ENCODE results near the gene ZPBP2.

ZPBP2 gene

DNA sequence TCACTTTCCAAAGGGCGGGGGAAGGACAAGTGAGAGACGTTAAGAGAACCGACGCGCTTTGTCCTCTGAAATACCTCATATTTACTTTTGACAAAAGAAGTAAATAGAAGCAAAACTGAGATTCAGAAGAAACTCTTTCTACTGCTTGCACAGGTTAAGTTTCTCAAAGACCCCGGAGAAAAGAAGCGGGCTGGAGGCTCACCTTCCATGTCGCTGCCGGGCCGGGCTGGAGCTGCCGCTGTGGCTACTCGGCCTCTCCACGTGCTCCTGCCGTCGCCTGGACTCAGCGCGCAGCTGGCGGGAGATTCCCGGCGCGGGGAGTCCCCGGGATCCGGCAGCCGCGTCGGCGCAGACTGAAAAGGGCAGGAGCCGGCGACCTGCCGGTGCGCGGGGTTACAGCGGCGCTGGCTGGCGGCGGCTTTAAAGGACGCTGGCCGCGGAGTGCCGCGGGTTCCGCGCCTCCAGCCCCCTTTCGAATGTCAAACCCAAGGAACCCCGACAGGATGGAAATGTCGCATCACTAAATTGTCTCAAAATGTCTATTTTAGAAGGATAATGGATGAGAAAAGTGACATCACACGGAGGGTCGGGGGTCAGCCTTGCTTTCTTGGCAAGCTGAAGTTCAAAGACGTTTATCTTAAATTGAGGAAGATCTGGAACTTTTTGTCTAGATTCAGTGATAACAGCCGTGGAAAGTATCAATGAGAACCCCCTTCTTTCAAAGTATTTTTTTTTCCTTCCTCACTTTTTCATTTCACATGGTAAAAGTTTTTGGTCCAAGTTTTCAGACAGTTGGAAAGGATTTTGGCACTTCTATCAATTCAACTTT is 3.9 kb upstream of the ZPBP2 start, which contains the start of gene IKZF3 (continued):
- TF ChIP-seq ZNF768 (tag by site-specific recombination; IDR thresholded peaks at IDR 0.05) (no peak), SP7 (tag by site-specific recombination; IDR thresholded peaks at IDR 0.05) (peak; percentile 42; the same call in 1 of the 2 replicates), TCF7L2 (IDR thresholded peaks at IDR 0.05; ENCODE audit: borderline replicate concordance, low read depth, low read length) (no peak; the same call in 1 of the 2 replicates), ZNF571 (tag by site-specific recombination; IDR thresholded peaks at IDR 0.05) (no peak), ZNF24 (tag by site-specific recombination; IDR thresholded peaks at IDR 0.05) (no peak), ZNF426 (tag by site-specific recombination; IDR thresholded peaks at IDR 0.05) (no peak), ZNF366 (tag by site-specific recombination; conservative IDR thresholded peaks at IDR 0.05) (no peak), ZNF792 (tag by site-specific recombination; IDR thresholded peaks at IDR 0.05) (no peak), TRIM28 (IDR thresholded peaks at IDR 0.05; ENCODE audit: borderline replicate concordance, low read length) (no peak)
- TF ChIP-seq, protein P1, sequence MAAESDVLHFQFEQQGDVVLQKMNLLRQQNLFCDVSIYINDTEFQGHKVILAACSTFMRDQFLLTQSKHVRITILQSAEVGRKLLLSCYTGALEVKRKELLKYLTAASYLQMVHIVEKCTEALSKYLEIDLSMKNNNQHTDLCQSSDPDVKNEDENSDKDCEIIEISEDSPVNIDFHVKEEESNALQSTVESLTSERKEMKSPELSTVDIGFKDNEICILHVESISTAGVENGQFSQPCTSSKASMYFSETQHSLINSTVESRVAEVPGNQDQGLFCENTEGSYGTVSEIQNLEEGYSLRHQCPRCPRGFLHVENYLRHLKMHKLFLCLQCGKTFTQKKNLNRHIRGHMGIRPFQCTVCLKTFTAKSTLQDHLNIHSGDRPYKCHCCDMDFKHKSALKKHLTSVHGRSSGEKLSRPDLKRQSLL (tag by site-specific recombination; IDR thresholded peaks at IDR 0.05): no peak
- TF ChIP-seq, protein P2, sequence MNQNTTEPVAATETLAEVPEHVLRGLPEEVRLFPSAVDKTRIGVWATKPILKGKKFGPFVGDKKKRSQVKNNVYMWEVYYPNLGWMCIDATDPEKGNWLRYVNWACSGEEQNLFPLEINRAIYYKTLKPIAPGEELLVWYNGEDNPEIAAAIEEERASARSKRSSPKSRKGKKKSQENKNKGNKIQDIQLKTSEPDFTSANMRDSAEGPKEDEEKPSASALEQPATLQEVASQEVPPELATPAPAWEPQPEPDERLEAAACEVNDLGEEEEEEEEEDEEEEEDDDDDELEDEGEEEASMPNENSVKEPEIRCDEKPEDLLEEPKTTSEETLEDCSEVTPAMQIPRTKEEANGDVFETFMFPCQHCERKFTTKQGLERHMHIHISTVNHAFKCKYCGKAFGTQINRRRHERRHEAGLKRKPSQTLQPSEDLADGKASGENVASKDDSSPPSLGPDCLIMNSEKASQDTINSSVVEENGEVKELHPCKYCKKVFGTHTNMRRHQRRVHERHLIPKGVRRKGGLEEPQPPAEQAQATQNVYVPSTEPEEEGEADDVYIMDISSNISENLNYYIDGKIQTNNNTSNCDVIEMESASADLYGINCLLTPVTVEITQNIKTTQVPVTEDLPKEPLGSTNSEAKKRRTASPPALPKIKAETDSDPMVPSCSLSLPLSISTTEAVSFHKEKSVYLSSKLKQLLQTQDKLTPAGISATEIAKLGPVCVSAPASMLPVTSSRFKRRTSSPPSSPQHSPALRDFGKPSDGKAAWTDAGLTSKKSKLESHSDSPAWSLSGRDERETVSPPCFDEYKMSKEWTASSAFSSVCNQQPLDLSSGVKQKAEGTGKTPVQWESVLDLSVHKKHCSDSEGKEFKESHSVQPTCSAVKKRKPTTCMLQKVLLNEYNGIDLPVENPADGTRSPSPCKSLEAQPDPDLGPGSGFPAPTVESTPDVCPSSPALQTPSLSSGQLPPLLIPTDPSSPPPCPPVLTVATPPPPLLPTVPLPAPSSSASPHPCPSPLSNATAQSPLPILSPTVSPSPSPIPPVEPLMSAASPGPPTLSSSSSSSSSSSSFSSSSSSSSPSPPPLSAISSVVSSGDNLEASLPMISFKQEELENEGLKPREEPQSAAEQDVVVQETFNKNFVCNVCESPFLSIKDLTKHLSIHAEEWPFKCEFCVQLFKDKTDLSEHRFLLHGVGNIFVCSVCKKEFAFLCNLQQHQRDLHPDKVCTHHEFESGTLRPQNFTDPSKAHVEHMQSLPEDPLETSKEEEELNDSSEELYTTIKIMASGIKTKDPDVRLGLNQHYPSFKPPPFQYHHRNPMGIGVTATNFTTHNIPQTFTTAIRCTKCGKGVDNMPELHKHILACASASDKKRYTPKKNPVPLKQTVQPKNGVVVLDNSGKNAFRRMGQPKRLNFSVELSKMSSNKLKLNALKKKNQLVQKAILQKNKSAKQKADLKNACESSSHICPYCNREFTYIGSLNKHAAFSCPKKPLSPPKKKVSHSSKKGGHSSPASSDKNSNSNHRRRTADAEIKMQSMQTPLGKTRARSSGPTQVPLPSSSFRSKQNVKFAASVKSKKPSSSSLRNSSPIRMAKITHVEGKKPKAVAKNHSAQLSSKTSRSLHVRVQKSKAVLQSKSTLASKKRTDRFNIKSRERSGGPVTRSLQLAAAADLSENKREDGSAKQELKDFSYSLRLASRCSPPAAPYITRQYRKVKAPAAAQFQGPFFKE (tag by site-specific recombination; IDR thresholded peaks at IDR 0.05; ENCODE audit: borderline replicate concordance): no peak

DNA sequence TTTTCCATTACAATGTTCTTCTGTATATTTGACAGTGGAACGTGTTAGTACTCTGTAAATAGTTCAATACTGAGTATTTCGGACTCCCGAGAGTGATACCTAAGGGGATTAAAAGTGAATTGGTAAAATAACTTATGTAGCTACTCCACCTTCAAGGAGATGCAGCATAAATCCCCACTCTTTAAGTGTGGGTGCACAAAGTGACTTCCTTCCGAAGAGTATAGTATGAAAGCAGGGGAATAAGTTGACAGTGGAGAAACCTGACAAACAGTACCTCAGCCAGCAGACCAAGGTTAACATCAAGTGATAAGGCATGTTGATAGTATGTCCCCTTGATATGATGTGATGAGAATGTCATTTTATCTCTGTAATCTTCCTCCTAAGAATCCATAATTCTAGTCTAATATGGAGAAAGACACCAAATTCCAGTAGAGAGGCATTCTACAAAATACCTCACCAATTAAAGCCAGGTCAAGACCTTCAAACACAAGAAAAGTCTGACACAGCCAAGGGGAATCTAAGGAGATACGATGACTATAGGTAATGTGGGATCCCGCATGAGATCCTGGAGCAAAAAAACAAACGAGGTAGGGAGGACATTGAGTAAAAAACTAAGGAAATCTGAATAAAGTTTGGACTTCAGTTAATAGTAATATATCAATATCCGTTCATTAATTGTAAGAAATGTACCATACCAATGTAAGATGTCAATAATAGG is 1.8 kb upstream of the ZPBP2 start:
- H3K9me3 ChIP-seq (ENCODE audit: control insufficient read depth, insufficient read depth, low read depth, low read length): no peaks in the 10 kb centered on the region
- no peaks in the 10 kb centered on the region for H3K36me3 ChIP-seq (ENCODE audit: control insufficient read depth in 2 of 2, insufficient read depth in 1 of 2, low read length in 2 of 2)
- no peak for TF ChIP-seq SCRT2 (tag by site-specific recombination; IDR thresholded peaks at IDR 0.05)
- no peak for TF ChIP-seq ZNF433 (tag by site-specific recombination; IDR thresholded peaks at IDR 0.05; ENCODE audit: low read depth)
- TF ChIP-seq ZNF114 (tag by site-specific recombination; IDR thresholded peaks at IDR 0.05): no peak
- TF ChIP-seq, protein P3, sequence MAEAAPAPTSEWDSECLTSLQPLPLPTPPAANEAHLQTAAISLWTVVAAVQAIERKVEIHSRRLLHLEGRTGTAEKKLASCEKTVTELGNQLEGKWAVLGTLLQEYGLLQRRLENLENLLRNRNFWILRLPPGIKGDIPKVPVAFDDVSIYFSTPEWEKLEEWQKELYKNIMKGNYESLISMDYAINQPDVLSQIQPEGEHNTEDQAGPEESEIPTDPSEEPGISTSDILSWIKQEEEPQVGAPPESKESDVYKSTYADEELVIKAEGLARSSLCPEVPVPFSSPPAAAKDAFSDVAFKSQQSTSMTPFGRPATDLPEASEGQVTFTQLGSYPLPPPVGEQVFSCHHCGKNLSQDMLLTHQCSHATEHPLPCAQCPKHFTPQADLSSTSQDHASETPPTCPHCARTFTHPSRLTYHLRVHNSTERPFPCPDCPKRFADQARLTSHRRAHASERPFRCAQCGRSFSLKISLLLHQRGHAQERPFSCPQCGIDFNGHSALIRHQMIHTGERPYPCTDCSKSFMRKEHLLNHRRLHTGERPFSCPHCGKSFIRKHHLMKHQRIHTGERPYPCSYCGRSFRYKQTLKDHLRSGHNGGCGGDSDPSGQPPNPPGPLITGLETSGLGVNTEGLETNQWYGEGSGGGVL (tag by site-specific recombination; IDR thresholded peaks at IDR 0.05): no peak
- no peak for TF ChIP-seq ZNF239 (tag by site-specific recombination; IDR thresholded peaks at IDR 0.05)
- TF ChIP-seq ZNF776 (tag by site-specific recombination; IDR thresholded peaks at IDR 0.05; ENCODE audit: borderline replicate concordance): no peak
- TF ChIP-seq, protein P4, sequence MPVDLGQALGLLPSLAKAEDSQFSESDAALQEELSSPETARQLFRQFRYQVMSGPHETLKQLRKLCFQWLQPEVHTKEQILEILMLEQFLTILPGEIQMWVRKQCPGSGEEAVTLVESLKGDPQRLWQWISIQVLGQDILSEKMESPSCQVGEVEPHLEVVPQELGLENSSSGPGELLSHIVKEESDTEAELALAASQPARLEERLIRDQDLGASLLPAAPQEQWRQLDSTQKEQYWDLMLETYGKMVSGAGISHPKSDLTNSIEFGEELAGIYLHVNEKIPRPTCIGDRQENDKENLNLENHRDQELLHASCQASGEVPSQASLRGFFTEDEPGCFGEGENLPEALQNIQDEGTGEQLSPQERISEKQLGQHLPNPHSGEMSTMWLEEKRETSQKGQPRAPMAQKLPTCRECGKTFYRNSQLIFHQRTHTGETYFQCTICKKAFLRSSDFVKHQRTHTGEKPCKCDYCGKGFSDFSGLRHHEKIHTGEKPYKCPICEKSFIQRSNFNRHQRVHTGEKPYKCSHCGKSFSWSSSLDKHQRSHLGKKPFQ (tag by site-specific recombination; IDR thresholded peaks at IDR 0.05): no peak
- TF ChIP-seq, protein P5, sequence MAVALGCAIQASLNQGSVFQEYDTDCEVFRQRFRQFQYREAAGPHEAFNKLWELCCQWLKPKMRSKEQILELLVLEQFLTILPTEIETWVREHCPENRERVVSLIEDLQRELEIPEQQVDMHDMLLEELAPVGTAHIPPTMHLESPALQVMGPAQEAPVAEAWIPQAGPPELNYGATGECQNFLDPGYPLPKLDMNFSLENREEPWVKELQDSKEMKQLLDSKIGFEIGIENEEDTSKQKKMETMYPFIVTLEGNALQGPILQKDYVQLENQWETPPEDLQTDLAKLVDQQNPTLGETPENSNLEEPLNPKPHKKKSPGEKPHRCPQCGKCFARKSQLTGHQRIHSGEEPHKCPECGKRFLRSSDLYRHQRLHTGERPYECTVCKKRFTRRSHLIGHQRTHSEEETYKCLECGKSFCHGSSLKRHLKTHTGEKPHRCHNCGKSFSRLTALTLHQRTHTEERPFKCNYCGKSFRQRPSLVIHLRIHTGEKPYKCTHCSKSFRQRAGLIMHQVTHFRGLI (tag by site-specific recombination; IDR thresholded peaks at IDR 0.05): no peak
- no peak for TF ChIP-seq HOXA7 (CRISPR knock-in tag; IDR thresholded peaks at IDR 0.05; ENCODE audit: borderline replicate concordance)
- no peak for TF ChIP-seq GLI2 (tag by site-specific recombination; IDR thresholded peaks at IDR 0.05; ENCODE audit: borderline replicate concordance, low read depth)
- CTCF ChIA-PET: interaction anchor here (0.6 to 0.7 kb wide), 3 partner anchors 17 to 234 kb away, joined by 3 to 5 read pairs (median 4); no protein-coding TSS in a partner anchor
- peaks cover 7% of the 10 kb centered on the region; the same call in 1 of the 2 replicates for H3K4me1 ChIP-seq (ENCODE audit: control insufficient read depth, insufficient read depth, low read length)
- no peak overlapping the region for H3K4me3 ChIP-seq (ENCODE audit: low read depth, low read length)
- POLR2A ChIA-PET: no interaction called here
- H3K27ac ChIP-seq (ENCODE audit: extremely low read depth, low read depth, low read length): no peak overlapping the region
